GM18873 (cell line): ENCODE data around the gene TRABD2B.

Experiments
- ATAC-seq: cut with Tn5 transposase; IDR thresholded peaks from one replicate; pipeline ENCODE4 v1.9.1; 2021; ENCODE audit warnings: mild to moderate bottlenecking, moderate library complexity, moderate number of reproducible peaks; ENCODE audit not compliant: unreplicated experiment, low FRiP score

Gene TRABD2B

DNA sequence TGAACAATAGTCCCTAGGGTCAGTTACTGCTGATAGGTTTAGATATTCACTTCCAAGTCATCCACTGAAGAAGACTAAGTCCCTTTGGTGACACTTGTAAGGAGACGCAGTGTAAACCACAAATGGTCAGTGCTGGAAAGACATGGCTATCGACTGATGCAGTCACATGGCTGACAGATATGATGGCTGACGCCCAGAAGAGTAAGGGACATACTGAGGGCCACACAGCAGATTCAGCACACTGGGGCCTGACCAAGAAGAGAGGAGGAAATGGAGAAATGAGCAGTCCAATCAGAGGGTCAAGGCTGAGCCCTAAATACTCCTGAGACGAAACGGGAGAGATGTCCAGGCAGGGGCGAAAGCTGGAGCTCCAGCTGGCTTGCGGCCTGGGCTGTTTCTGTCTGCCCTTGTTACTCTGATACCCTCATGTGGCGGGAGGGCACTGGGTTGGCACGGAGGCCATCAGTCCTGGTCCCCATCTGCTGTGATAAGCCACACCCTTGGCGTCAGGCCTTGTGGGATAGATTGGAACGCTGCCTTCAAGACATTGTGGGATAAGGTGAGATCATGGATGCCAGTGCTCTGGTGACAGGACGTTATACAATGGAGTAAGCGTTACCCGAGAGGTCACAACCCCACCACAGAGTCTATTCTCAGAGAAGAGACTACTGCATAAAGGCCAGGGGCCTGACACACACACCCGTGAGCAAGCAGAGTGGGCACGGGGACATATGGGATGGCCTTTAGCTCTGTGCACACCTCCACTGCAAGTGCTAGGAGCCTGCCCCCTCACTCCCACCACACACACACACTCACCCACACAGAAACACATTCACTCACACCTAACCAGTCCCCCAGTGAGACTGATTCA, 158.4 kb downstream of the TRABD2B start:
- no peak for ATAC-seq

DNA sequence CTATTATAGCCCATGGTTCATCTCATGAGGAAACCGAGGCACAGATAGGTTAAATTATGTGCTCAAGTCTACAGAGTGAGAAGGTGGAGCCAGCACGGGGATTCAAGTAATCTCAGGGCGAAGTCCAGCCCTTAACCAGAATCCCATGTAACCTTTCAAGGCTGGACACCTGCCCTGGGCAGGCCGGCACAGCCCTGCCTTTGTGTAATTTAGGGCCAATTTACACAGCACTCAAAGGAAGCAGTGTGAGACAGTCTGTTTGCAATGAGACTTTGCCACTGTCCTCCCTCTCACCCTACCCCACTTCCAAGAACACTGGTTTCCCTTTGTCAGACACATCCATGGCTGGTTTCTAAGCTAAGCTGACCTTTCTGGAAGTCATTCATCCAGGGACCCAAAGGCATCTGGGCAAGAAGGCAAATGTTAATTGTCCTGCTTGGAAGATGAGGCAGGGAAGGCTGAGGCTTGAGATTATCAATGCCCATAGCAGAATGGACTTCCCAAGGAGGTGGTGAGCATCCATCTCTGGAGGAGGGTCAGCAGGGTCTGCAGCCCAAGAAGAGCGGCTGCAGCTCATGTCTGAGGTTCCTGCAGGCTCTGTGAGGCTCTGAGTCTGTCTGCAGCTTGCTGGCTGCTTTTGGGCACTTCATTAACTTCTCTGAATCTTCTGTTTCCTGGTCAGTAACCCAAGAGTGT, 159.2 kb downstream of the TRABD2B start:
- no peak for ATAC-seq

DNA sequence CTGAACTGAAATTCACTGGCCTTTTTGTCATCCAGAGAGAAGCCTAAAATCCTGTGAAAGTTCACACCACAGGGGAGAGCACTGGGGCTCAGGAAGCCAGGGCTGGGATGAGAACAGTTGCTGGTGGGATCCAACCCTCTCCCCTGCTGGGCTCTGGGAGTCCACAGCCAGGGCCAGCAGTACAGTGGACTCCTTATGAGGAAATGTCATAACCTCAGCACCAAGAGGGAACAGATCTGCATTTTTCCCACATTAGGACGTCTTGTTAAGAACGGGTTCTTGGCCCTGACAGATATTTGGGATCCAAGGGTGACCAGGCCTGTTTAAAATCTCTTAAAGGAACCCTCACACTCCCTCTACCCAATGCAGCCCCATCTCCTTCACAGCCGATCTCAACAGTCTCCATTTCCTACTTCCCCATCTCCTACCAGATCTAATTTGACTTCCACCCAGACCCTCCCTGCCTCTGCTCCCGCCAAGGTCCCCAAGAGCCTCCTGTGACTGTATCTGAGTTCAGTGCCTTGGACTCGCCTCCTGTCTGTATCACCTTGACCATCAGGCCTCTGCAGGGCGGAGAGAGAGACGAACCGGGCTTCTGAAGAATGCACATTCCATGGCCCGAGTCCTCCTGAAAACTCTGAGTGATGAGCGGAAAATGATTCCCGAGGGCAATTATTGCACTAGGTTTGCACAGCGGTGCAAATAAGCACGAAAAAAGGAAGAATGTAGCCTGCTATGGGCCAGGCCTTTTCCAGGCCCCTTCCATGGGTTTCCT, 159.9 kb downstream of the TRABD2B start:
- no peak for ATAC-seq

DNA sequence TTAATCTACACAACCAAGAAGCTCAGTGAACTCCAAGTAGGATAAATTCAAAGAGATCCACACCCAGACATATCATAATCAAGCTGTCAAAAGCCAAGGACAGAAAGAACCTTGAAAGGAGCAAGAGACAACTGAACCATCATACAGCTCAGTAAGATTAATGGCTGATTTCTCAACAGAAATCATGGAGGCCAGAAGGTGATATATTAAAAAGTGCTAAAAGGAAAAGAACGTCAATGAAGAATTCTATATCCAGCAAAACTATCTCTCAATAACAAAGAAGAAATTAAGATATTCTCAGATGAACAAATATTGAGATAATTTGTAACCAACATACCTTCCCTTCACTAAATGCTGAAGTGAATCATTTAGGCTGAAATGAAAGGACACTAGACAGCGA, 161.8 kb downstream of the TRABD2B start:
- ATAC-seq, result no peak

DNA sequence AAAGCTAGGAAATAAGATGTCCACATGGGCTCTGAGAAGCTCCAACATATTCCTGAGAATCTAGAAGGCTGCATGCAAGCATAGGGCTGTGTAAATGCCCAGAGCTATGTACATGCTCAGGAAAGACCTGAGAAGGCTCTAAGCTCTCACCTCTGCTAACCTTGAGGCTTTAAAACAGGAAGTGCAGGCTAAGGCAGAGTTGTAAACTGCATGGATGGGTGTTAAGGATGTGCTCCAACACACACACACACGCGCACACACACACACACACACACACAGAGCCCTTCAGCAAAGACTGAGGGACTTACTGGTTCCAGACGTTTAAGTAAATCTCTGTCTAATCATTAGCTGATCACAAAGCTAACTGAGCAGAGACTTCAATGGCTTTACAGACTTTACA, 162.9 kb downstream of the TRABD2B start:
- no peak for ATAC-seq

DNA sequence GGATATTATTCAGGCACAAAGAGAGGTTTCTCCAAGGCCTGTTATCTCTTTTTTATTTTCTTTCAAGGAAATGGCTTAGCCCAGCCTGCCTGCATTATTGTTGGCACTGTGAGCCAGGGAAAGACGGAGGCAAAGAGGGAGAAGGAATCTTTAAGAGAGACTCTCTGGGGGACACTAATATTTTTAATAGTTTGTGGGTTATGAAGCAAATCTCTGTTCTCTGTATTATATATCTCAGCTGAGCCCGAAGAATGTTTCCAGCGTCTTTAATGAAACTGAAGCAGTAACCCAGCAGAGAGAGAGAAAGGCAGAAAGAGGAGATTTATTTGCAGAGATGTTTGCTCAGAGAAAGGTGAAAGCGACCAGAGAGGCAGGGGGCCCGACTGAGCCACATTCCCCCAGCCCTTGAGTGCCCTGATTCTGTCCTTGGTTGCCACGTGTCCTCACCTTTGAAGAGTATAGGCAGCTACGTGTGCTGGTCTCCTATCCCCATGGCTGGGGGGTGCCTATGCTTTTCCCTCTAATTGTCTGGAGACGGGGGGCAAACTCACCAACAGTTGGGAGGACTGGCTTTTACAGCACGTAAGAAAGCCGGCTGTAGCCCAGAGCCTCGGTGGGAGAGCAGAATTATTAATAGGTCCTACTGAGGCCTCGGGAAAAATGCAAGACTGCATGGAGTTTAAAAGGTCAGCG, 166.4 kb downstream of the TRABD2B start:
- no peak for ATAC-seq

DNA sequence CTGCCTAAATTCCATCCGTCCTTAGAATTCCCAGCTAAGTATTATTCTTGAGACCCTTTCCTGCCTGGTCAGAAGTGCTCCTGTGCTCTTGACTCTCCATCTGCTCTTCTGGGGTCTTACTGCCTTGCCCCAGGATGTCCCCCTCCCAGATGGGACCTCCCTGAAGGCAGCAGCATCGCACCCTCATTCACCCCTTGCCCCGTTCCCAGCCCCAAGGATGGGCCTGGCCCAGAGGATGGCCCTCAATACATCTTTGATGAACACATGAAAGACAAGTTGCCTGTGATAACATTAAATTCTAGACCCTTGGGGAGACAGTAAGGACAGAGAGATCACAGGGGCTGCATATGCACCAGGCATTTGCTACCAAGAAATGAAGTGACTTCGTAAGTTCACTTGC, 167.2 kb downstream of the TRABD2B start:
- no peak for ATAC-seq

DNA sequence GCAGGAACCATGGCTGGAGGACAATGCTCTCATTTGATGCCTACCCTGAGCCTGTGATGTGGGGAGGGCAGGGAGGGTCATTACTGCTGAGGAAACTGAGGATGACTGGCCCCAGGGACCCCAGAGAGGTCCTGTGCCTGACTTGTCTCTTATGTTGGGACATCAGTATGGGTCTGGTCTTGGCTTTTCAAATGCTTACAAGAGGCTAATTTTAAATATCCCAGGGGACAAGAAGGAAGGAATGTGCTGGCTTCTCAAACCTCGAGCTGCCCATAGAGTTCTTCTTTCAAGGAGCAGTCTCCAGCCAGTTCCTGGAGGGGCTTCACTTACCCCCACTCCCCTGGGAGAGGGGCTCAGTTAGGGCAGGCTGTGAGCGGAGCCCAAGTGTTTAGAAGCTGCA, 168.2 kb downstream of the TRABD2B start:
- ATAC-seq, result no peak

DNA sequence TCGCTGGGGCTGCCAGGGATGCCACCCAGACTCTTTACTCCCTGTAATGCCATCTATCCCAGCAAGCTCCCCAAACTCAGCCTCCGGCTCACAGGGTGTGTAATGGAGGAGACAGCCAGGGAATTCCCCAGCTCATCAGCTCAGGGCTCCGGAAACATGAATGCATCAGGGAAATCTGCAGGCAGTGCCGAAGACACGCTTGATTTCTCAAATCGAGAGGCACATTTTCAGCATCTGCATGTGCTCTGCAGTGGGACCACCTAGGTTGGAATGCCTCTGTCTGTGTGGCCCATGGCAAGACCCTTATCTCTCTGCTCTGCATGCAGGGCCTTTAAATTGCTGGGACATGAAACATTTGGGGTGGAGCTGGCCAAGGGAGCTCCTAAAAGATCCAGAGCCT, 170.1 kb downstream of the TRABD2B start:
- no peak for ATAC-seq

DNA sequence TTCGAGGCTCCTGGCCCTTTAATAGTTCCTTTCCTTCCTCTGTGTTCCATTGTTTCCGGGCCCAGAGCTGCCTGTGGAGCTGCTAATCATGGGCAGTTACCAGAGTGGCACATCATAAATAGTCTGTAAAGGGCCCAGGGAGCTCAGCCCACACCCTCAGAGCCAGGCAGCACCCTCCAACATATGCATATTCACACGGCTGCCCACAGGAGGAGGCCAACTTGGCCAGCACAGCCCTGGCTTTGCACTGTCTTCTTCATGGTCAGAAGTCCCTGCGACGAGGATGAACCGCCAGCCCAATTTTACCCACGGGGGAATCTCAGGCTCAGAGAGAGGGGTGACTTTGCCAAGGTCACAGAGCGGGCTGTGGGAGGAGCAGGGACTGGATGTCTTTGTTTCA, 172.5 kb downstream of the TRABD2B start:
- no peak for ATAC-seq

DNA sequence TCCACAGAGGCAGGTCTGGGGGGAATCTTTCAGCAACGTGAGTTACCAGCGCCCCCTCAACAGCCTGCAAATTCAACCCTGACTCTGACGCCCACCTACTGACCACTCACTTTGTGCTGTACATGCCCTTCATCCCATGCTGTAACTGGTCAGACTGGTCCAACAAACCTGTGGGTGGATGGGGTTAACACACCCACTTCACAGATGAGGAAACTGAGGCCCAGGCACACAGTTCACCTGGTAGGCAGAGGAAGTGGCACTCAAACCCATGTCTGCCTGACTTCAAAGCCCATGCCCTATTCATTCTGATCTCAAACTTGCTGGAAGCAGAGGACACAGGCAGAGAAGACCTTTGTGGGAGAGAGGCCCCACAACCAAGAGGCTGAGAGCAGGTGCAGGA, 172.9 kb downstream of the TRABD2B start:
- no peak for ATAC-seq

DNA sequence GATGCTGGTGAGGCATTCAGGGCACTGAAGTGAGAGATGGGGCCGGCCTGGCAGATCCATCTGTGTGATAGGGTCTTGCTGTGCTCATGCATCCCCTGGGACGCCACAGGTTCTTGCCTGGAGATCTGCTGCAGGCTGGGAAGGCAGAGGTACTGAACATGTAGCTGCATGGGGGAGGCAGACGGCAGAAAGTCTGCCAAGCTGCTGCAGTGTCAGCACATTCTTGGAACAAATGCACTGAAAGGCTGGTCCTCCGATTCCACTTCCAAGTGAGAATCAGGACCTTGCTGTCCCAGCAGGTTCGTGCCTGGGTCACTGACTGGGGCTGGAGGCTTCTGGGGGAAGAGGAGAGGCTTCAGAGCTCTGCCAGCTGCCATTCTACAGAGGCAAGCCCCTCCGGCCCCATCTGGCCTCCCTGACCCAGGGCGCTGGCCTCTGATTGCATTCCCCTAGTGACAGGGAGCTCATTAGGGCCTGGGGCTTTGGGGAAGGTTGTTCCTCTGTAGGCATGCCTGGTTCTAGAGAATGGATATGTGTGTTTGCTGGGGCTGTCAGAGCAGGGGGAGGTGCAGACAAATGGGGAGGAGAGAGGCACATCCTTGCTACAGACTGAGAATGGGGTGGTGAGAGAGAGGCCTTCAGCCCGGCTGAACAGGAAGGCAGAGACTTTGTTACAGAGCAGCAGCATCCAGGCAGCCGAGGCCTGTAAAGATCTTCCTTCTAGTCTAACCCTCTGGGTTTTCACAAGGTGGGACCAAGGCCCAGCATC, 174.0 kb downstream of the TRABD2B start:
- ATAC-seq, result no peak

DNA sequence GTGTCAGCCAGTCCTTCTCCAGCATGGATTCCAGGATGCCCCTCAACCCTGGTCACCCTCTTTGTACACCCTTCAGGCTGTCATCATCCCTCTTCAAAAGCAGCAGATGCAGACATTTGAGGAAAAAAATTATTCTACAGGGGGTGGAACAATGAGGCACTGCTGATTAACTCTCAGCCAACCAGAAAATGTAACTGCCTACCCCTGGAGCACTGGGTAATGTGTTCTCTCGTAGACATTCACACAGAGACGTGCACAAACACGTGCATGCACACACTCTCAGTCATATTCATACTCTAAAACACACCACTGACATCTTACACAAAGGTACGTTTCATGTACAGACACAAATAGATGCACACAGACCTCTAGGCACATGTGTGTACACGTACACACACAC, 175.4 kb downstream of the TRABD2B start:
- no peak for ATAC-seq

DNA sequence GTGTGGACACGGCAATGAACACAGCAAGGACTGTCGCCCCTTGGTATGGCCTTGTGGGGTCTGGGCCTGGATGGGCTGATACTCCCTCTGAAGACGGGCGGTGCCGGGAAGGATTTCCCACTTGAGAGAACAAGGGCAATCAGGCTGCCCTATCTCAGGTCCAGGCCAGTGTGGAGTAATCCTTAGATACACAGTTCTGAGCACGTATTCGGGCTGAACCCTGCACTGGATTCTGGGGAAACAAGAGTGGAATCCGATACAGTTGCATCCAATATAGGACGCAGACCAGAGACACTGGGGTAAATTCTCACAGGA, 177.7 kb downstream of the TRABD2B start:
- ATAC-seq, result no peak

DNA sequence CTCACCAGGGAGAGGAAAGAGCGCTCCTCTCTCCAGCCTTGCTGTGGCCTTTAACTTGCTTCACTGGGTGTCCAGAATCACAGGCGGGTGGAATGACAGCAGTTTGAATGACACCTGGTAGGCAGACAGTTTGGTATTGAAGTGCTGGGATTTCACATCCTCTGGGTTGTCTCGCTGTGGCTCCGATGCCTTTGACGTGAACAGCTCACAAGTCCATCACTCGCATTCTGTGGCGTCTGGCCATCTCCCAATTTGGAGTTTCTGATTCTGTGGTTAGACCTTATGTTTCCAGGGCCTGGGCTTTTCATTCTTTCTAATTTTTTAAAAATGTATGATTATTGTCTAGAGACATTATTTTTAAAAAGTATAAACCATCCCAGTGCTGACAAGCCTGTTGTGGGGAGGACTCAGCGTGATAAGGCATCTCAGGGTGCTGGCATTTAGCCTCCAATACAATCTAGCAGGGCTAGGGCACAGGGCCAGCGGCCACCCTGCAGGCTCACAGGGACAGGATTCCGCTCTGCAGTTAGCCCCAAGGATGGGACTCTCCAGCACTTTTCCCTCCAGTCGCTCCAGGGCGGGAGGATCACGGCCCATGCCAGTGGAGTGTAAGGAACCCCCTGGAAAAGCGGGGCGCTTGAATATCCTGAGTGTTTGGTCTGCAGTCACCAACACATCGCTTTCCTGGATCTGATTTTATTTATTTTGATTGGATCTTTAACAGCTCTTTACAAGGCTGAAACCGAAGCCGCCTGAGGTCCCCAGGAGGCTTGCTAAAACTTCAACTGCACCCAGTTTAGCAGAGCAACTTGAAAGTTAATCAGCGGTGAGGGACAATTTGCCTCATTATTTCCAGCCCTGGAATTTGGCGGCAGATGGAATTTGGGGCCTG, 178.3 kb downstream of the TRABD2B start:
- ATAC-seq, result no peak

DNA sequence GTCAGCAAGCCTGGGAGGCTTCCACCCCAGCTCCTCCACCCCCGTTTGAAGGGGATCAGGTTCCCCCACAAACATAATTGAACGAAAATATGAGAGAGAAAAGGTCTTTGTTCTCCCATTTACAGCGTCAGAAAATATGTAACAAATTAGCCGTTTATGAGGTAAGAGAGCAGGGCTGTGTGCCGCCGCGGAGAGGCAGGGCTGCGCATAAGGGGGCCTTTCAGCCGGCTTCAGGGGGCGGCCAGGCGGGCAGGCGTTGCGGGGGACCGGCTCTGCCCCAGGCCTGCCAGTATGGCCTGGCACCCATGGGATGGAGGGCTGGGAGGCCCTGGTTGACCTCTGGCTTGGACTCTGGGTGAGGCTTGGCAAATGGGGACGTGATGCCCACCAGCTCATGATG, 179.3 kb downstream of the TRABD2B start:
- ATAC-seq, result no peak

DNA sequence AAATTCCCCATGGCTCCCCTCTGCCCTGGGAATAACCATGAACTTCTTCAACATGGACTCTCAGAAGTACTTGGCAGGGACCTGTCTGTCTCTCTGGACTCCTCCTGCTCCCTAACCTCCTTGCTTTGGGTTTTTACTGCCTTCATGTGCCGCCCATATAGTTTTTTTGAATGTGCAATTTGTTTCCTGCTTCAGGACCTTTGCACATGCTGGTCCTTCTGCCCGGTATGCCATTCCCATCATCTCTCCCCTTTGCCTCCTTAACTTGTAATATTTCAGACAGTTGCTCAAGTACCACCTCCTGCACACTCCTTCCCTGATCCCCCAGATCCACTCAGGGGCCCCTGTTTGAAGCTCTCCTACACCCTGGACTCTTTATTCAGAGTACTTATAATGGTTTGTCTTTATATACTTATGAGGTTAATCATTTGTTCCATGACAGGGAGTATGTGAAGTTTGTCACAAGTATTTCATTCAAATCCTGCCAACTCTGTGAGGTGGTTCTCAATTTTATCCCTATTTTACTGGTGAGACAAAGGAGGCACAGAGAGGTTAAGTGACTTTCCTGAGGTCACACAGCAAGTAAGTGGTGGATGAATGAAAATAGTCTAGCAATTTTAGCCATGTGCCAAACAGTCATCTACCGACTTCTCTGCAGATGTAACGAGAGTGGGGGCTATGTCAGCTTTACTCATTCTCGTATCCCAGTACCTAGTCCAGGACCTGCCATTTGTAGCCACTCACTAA, 180.7 kb downstream of the TRABD2B start:
- no peak for ATAC-seq

DNA sequence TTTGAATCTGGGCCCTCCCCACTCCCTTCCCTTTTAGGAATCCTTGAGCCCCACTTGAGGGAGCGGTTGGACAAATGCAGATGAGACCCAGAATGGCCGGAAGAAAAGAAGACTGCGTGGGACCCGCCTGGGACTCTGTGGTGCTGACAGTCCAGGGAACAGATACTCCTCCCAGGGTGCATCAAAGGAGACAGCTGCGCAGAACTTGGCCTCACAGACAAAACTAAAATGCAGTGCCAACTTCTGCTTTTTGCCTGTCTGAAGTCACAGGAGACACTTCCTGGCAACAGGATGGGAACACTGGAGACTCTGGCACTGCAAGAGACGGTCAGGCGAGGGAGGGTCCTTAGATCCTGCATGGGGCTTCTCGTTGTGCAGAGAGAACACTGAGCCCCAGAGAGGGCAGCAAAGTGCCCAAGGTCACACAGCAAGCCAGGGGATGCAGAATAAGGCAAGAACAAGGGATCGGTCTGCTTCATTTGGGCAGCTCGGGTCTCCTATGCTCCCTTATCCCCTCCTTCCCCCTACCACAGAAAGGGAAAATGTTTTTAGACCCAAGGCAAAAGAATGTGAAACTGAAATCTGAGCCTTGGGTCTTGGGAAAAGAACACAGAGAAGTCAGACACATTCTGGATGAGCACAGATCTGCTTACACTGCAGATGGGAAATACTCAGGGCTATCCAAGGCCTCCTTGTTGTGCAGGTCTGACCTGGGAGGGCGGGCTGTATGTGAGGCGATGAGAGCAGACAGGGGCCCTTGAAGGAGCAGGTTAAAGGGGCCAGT, 182.4 kb downstream of the TRABD2B start:
- no peak for ATAC-seq
